Activated CD8-positive, alpha-beta T cell treated with anti-CD3 and anti-CD28 coated beads for 36 hours (primary cell): Measurements from ENCODE around the gene KBTBD12. TPM values are rescaled to one million over a fixed set of nuclear protein-coding genes. Genes with fewer than 3 reads are reported as not detected.

ENCODE experiments used
- ATAC-seq: fragments of 200-7000 bp; cut with Tn5 transposase; one replicate; pipeline ENCODE4 v1.10.0; 2021; ENCODE audit warnings: mild to moderate bottlenecking, moderate library complexity
- CTCF ChIA-PET: fragments of 350-600 bp; sonication (Branson Sonifier 250); formaldehyde crosslinking; loops from one replicate; lab custom pipeline; 2021; ENCODE audit warnings: antibody characterized with exemption; lab: Charles Lee
- POLR2A ChIA-PET: fragments of 350-600 bp; sonication (Branson Sonifier 250); formaldehyde crosslinking; loops from one replicate; lab custom pipeline; 2021; ENCODE audit warnings: antibody characterized with exemption; lab: Charles Lee
- DNase-seq: peaks from one replicate; pipeline ENCODE4 v3.0.0-alpha.2; 2020
- H3K27ac Mint-ChIP-seq: one replicate; pipeline ENCODE4 v1.8.0; 2021; ENCODE audit warnings: mild to moderate bottlenecking, mixed read lengths
- H3K27me3 Mint-ChIP-seq: one replicate; pipeline ENCODE4 v1.8.0; 2021; ENCODE audit warnings: mixed read lengths
- H3K36me3 Mint-ChIP-seq: one replicate; pipeline ENCODE4 v1.8.0; 2021; ENCODE audit warnings: low read depth, mixed read lengths
- H3K4me1 Mint-ChIP-seq: one replicate; pipeline ENCODE4 v1.8.0; 2021; ENCODE audit warnings: low read depth, mixed read lengths
- H3K4me3 Mint-ChIP-seq: one replicate; pipeline ENCODE4 v1.8.0; 2021; ENCODE audit warnings: mild to moderate bottlenecking, moderate library complexity, mixed read lengths
- H3K9me3 Mint-ChIP-seq: one replicate; pipeline ENCODE4 v1.8.0; 2021; ENCODE audit warnings: mixed read lengths
- CTCF ChIP-seq: fragments of 200-600 bp; IDR thresholded peaks from one replicate; pipeline ENCODE4 v1.8.0; 2022; ENCODE audit warnings: antibody characterized with exemption, mild to moderate bottlenecking
- intact Hi-C: fragments of 100-400 bp; cut with micrococcal nuclease; formaldehyde crosslinking; loops from one replicate; pipeline ENCODE4 v1.10.0; 2022
- total RNA-seq, 2 experiments: library from RNA; stranded (reverse); gene quantifications; one replicate each; pipeline ENCODE4 v1.2.3, GENCODE V29; 2021

Gene KBTBD12
- total RNA-seq, 2 experiments from 2014 or later: not detected

GRCh38 chr3:127982155-127982554, 67.1 kb downstream of the KBTBD12 start:
- intact Hi-C loops: no loop called here
- ChIA-PET POLR2A (no interaction called here), CTCF (no interaction called here)
- Mint-ChIP-seq H3K27ac (no peak overlapping the region), H3K4me1 (no peaks in the 10 kb centered on the region), H3K36me3 (no peaks in the 10 kb centered on the region), H3K4me3 (no peak overlapping the region), H3K27me3 (peaks cover 3% of the 10 kb centered on the region), H3K9me3 (no peaks in the 10 kb centered on the region)
- ATAC-seq (no peak), DNase-seq (no peak)
- TF ChIP-seq CTCF: no peak

GRCh38 chr3:127984241-127984975, 69.4 kb downstream of the KBTBD12 start:
- Mint-ChIP-seq H3K27me3 (no peaks in the 10 kb centered on the region), H3K4me3 (no peak overlapping the region), H3K36me3 (no peaks in the 10 kb centered on the region), H3K9me3 (no peaks in the 10 kb centered on the region), H3K27ac (no peak overlapping the region), H3K4me1 (no peaks in the 10 kb centered on the region)
- DNase-seq: no peak
- ATAC-seq: no peak
- ChIA-PET CTCF (no interaction called here), POLR2A (no interaction called here)
- TF ChIP-seq CTCF: no peak
- intact Hi-C loops: no loop called here

GRCh38 chr3:127985216-127985615, 70.2 kb downstream of the KBTBD12 start:
- Mint-ChIP-seq H3K9me3 (no peaks in the 10 kb centered on the region), H3K4me3 (no peak overlapping the region), H3K4me1 (no peaks in the 10 kb centered on the region), H3K27me3 (no peaks in the 10 kb centered on the region), H3K36me3 (no peaks in the 10 kb centered on the region), H3K27ac (no peak overlapping the region)
- ATAC-seq (no peak), DNase-seq (no peak)
- TF ChIP-seq CTCF: no peak
- intact Hi-C loops: no loop called here
- POLR2A ChIA-PET: no interaction called here
- CTCF ChIA-PET: no interaction called here

GRCh38 chr3:127985655-127986225, 70.7 kb downstream of the KBTBD12 start:
- Mint-ChIP-seq H3K4me3 (no peak overlapping the region), H3K36me3 (no peaks in the 10 kb centered on the region), H3K27me3 (no peaks in the 10 kb centered on the region), H3K9me3 (no peaks in the 10 kb centered on the region), H3K27ac (no peak overlapping the region), H3K4me1 (no peaks in the 10 kb centered on the region)
- no peak for TF ChIP-seq CTCF
- CTCF ChIA-PET: no interaction called here
- POLR2A ChIA-PET: no interaction called here
- DNase-seq (no peak), ATAC-seq (no peak)
- intact Hi-C loops: no loop called here

GRCh38 chr3:127986803-127987202, 71.8 kb downstream of the KBTBD12 start:
- ChIA-PET POLR2A (no interaction called here), CTCF (no interaction called here)
- no peak for TF ChIP-seq CTCF
- intact Hi-C loops: no loop called here
- H3K4me3 Mint-ChIP-seq: no peak overlapping the region
- DNase-seq (no peak), ATAC-seq (no peak)
- H3K9me3 Mint-ChIP-seq: no peaks in the 10 kb centered on the region
- H3K27me3 Mint-ChIP-seq: no peaks in the 10 kb centered on the region
- H3K36me3 Mint-ChIP-seq: no peaks in the 10 kb centered on the region
- no peaks in the 10 kb centered on the region for H3K4me1 Mint-ChIP-seq
- H3K27ac Mint-ChIP-seq: no peak overlapping the region
